ENCODE measurements around the gene ATMIN. TPM values are rescaled to one million over a fixed set of nuclear protein-coding genes. Genes with fewer than 3 reads are reported as not detected.

ATMIN gene
- total and polyA plus RNA-seq, 2 of the 13 experiments (the other 11 are each of a cell fraction or from before 2014, with no cell fraction given), result 34.6 to 60.4 TPM

GRCh38 chr16:81061307-81061640, 25.6 kb downstream of the ATMIN start:
- BruUV-seq (replicated peaks), result no TSS peak
- ChIA-PET CTCF (ENCODE audit: low intra/inter-chr PET ratio, low total read pairs) (no interaction called here), POLR2A (no interaction called here)
- ATAC-seq, result no peak
- Histone ChIP-seq H3K4me2 (ENCODE audit: low read depth, low read length) (no peak overlapping the region), H3K36me3 (replicated peaks in 1 of 2; ENCODE audit: control insufficient read depth in 1 of 2, insufficient read depth in 2 of 2, low read length in 2 of 2) (no peaks in the 10 kb centered on the region), H4K20me1 (ENCODE audit: insufficient read depth, low read length) (no peaks in the 10 kb centered on the region), H3K4me1 (ENCODE audit: insufficient read depth, low read length) (no peaks in the 10 kb centered on the region), H3K27me3 (ENCODE audit: control insufficient read depth in 1 of 2, insufficient read depth in 2 of 2, low read length in 2 of 2) (no peaks in the 10 kb centered on the region), H3K9me3 (ENCODE audit: low read length) (no peaks in the 10 kb centered on the region), H3K79me2 (ENCODE audit: insufficient read depth, low read length) (no peaks in the 10 kb centered on the region), H3K27ac (ENCODE audit: extremely low read length, insufficient read depth, low read length) (no peak overlapping the region), H3K9ac (ENCODE audit: insufficient read depth, low read depth, low read length) (no peak overlapping the region), H3K4me3 (replicated peaks in 1 of 3; ENCODE audit: insufficient read depth in 1 of 3, low read depth in 2 of 3, low read length in 3 of 3) (no peak overlapping the region), H2AFZ (ENCODE audit: low read length) (no peak overlapping the region)
- in situ Hi-C loops (cut with HindIII; ENCODE audit: extremely low pct_ligation_motif_present, low pct_unique_long_range_greater_than_20kb) (no loop called here), intact Hi-C loops (cut with micrococcal nuclease; ENCODE audit: unreplicated experiment) (no loop called here)
- FAIRE-seq, result no peak
- 81% methylated on average over 10 of the region's 10 CpGs for WGBS (ENCODE audit: low lambda C conversion rate)
- no peak for DNase-seq (ENCODE audit: low spot score)
- TF ChIP-seq ZNF75D (CRISPR knock-in tag; IDR thresholded peaks at IDR 0.05; ENCODE audit: borderline replicate concordance), result no peak
- no peak for TF ChIP-seq HOXA9 (CRISPR knock-in tag; IDR thresholded peaks at IDR 0.05; ENCODE audit: borderline replicate concordance)
- no peak for TF ChIP-seq ZNF432 (CRISPR knock-in tag; IDR thresholded peaks at IDR 0.05; ENCODE audit: borderline replicate concordance)
- TF ChIP-seq ZNF704 (CRISPR knock-in tag; IDR thresholded peaks at IDR 0.05; ENCODE audit: borderline replicate concordance), result no peak
- no peak for TF ChIP-seq AGO1 (IDR thresholded peaks at IDR 0.05; ENCODE audit: low read depth, low read length, poor library complexity, severe bottlenecking)
- TF ChIP-seq HOXA3 (CRISPR knock-in tag; IDR thresholded peaks at IDR 0.05), result no peak
- no peak for TF ChIP-seq KDM3A (CRISPR knock-in tag; IDR thresholded peaks at IDR 0.05; ENCODE audit: low read depth)
- no peak for TF ChIP-seq ZBTB26 (CRISPR knock-in tag; IDR thresholded peaks at IDR 0.05; ENCODE audit: borderline replicate concordance)
- TF ChIP-seq ZBTB34 (CRISPR knock-in tag; IDR thresholded peaks at IDR 0.05), result no peak
- TF ChIP-seq E2F2 (CRISPR knock-in tag; IDR thresholded peaks at IDR 0.05; ENCODE audit: borderline replicate concordance), result no peak
- TF ChIP-seq ZNF687 (CRISPR knock-in tag; IDR thresholded peaks at IDR 0.05), result no peak
- TF ChIP-seq ZNF841 (CRISPR knock-in tag; IDR thresholded peaks at IDR 0.05; ENCODE audit: borderline replicate concordance), result no peak
- no peak for TF ChIP-seq U2AF1 (optimal IDR thresholded peaks at IDR 0.05; ENCODE audit: low read depth, low read length)
- no peak for TF ChIP-seq BCL3 (CRISPR knock-in tag; IDR thresholded peaks at IDR 0.05)
